GM13977 (cell line): ENCODE data around the gene CDKN2D.
A peak's percentile ranks its signal among the peaks of the same experiment; 100 is the strongest.
"Not testable (repeated sequence)": the region's sequence is repeated elsewhere in the genome, so short reads cannot be mapped to it uniquely, and the experiment has no call there.

Source experiments
- DNase-seq: peaks from one replicate; pipeline ENCODE4 v3.0.0; 2012; ENCODE audit warnings: low spot score
- in situ Hi-C: fragments of 300-500 bp; cut with MboI; formaldehyde crosslinking; loops from one replicate; pipeline ENCODE4 v1.12.0; 2022; ENCODE audit warnings: low sequenced_read_pairs, low pct_unique_long_range_greater_than_20kb, mixed read lengths, inconsistent platforms; ENCODE audit not compliant: unreplicated experiment
- TF ChIP-seq, protein P1 (sequence below): IDR thresholded peaks from 2 replicates; pipeline ENCODE4 v1.5.1; 2012; ENCODE audit warnings: mild to moderate bottlenecking, control low read depth; ENCODE audit not compliant: insufficient read depth; ENCODE audit errors: extremely low read depth, missing control alignments

Gene CDKN2D

GRCh38 chr19:10544242-10544752 is 24.5 kb downstream of the CDKN2D start:
- peak; percentile 62 for DNase-seq
- TF ChIP-seq, protein P1, sequence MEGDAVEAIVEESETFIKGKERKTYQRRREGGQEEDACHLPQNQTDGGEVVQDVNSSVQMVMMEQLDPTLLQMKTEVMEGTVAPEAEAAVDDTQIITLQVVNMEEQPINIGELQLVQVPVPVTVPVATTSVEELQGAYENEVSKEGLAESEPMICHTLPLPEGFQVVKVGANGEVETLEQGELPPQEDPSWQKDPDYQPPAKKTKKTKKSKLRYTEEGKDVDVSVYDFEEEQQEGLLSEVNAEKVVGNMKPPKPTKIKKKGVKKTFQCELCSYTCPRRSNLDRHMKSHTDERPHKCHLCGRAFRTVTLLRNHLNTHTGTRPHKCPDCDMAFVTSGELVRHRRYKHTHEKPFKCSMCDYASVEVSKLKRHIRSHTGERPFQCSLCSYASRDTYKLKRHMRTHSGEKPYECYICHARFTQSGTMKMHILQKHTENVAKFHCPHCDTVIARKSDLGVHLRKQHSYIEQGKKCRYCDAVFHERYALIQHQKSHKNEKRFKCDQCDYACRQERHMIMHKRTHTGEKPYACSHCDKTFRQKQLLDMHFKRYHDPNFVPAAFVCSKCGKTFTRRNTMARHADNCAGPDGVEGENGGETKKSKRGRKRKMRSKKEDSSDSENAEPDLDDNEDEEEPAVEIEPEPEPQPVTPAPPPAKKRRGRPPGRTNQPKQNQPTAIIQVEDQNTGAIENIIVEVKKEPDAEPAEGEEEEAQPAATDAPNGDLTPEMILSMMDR = no peak
- in situ Hi-C loops = no loop called here

DNA sequence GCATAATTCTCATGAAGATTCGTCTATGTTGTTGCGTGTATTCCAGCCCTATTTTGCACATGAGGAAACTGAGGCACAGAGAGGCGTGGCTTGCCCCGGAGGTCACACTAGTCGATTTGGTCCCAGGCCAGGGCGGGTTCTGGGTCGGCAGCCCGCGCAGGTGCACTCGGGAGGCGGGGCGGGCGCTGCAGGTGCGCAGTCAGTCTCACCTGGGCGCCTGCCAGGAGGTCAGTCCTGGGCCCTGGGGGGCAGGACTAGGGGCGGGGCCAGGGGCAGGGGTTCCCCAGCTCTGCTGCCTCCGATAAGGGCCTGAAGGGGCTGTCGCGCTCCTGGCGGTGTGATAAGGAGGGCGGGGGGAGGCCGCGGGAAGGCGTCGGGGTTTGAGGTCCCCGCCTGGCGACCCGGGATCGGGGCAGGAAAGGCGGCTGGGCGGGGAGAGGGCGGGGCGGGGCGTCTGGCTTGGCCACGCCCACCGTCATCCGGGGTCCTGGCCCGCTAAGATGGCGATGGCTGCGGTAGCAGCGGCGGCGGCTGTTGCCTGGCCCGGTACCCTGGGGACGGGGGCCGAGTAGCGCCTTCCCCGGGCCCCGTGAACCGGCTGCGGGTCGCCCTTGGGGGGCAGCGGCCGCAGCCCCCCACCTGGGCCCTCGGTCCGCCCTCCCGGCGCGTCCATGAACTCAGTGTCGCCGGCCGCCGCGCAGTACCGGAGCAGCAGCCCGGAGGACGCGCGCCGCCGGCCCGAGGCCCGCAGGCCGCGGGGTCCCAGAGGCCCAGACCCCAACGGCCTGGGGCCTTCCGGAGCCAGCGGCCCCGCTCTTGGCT is 25.1 kb downstream of the CDKN2D start, which contains the start of gene ATG4D:
ATG4D (plus strand) TSS at position 485 of the 822 bp plus-strand sequence; CDS start at position 672, 187 bp downstream.
- in situ Hi-C loops = no loop called here
- TF ChIP-seq, protein P1 = no peak
- peak; percentile 99 for DNase-seq

GRCh38 chr19:10543059-10543419 is 25.7 kb downstream of the CDKN2D start:
- no peak for DNase-seq

DNA sequence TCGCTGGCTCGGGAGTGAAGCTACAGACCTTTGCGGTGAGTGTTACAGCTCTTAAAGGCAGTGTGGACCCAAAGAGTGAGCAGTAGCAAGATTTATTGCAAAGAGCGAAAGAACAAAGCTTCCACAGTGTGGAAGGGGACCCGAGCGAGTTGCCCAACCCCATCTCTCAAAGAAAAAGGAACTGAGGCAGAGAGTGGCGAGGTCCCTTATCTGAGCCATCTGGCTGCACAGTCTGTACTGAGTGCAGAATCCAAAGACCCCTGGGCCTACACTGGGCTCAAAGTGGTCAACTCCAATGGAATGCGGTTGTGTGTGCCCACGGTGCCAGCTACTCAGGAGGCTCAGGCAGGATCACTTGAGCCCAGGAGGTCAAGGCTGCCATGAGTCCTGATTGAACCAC is 29.8 kb downstream of the CDKN2D start:
- in situ Hi-C loops, DNase-seq: not testable (repeated sequence)

More at GRCh38 chr19:10543059-10543419, 25.7 kb downstream of the CDKN2D start:
- TF ChIP-seq, protein P1 = no peak
- in situ Hi-C loops = no loop called here

GRCh38 chr19:10538204-10538983 is 30.4 kb downstream of the CDKN2D start:
- DNase-seq = peak; percentile 10
- in situ Hi-C loops = no loop called here
- TF ChIP-seq, protein P1 = no peak

GRCh38 chr19:10537668-10538067 is 31.1 kb downstream of the CDKN2D start:
- in situ Hi-C loops = no loop called here

More at GRCh38 chr19:10537668-10538067, 31.1 kb downstream of the CDKN2D start:
- no peak for DNase-seq
- TF ChIP-seq, protein P1 = no peak
